ENCODE measurements around the gene ANXA8. TPM values are rescaled to one million over a fixed set of nuclear protein-coding genes. Genes with fewer than 3 reads are reported as not detected.

The ANXA8 gene
- total and polyA plus RNA-seq, 10 of the 15 experiments (the other 5 are each of a cell fraction or from before 2014, with no cell fraction given) = 0.10 to 0.53 (median 0.41) TPM; not detected in 3

DNA sequence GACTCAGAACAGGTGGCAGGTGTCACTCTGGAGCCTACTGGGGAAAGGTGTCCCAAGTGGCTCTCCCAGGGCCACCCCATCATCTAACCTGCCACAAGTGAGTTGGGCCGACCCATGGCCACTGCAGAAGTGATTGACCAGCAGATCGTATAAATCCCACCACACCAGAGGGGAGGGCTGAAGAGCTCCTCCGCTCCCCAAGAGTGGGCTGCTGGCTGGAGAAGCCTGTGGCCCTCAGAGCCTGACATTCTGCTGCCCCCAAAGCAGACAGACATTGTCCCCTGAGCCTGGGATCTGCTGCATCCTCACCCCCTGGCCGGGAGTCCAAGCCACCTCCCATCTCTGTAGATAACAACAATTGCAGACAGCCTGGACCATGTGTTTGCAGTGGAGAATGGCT is 36.7 kb downstream of the ANXA8 start:
- Histone ChIP-seq H3K27me3 (replicated peaks in 1 of 2; ENCODE audit: control insufficient read depth in 2 of 2, insufficient read depth in 2 of 2, low read length in 1 of 2) (peaks cover 0 to 4% of the 10 kb centered on the region in 2 experiments; a peak in 3 of 4 replicates), H3K9ac (ENCODE audit: control insufficient read depth, insufficient read depth, low read length) (no peak overlapping the region), H2AFZ (ENCODE audit: control insufficient read depth, low read depth, low read length) (no peak overlapping the region), H3K4me2 (ENCODE audit: control insufficient read depth, insufficient read depth) (no peak overlapping the region), H3K9me3 (replicated peaks; ENCODE audit: control insufficient read depth, insufficient read depth, low read length) (no peaks in the 10 kb centered on the region; the same call in 2 of the 3 replicates), H3K4me3 (no peak overlapping the region), H3K79me2 (ENCODE audit: control insufficient read depth, insufficient read depth, low read length) (no peaks in the 10 kb centered on the region), H4K20me1 (ENCODE audit: control insufficient read depth, insufficient read depth) (no peaks in the 10 kb centered on the region), H3K27ac (ENCODE audit: control insufficient read depth, insufficient read depth) (no peak overlapping the region), H3K4me1 (ENCODE audit: control insufficient read depth, insufficient read depth, low read length) (no peaks in the 10 kb centered on the region), H3K36me3 (ENCODE audit: control insufficient read depth in 2 of 2, insufficient read depth in 2 of 2, low read length in 1 of 2) (no peaks in the 10 kb centered on the region)
- in situ Hi-C loops (cut with MboI) = no loop called here
- intact Hi-C loops (cut with micrococcal nuclease; ENCODE audit: unreplicated experiment) = no loop called here
- ChIA-PET POLR2A (no interaction called here), CTCF (no interaction called here), RAD21 (ENCODE audit: unreplicated experiment) (no interaction called here), SMC1A (ENCODE audit: uncharacterized antibody, unreplicated experiment) (no interaction called here)
- no peak for TF ChIP-seq WRNIP1 (IDR thresholded peaks at IDR 0.05; ENCODE audit: borderline replicate concordance, low read depth, low read length)
- TF ChIP-seq STAT1 (conservative IDR thresholded peaks at IDR 0.05) = no peak
- WGBS (ENCODE audit: insufficient coverage, insufficient replicate concordance, low lambda C conversion rate, missing lambda C conversion rate) = 23% methylated on average over 4 of the region's 4 CpGs
- ATAC-seq = no peak
- no TSS peak for BruUV-seq (replicated peaks)
- no peak for FAIRE-seq
- DNase-seq (ENCODE audit: low read depth, low spot score) = no peak

DNA sequence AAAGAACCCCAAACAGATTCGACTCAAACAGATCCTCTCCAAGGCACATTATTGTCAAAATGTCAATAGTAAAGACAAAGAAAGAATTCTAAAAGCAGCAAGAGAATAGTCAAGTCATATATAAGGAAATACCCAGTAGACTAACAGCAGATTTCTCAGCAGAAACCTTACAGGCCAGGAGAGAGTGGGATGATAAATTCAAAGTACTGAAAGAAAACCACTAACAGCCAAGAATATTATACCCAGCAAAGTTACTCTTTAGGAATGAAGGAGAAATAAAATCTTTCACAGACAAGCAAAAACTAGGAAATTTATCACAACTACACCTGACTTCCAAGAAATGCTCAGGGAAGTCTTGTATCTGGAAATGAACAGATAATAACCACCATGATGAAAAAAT is 38.2 kb downstream of the ANXA8 start:
- Histone ChIP-seq H4K20me1 (ENCODE audit: control insufficient read depth, insufficient read depth) (no peaks in the 10 kb centered on the region), H3K4me2 (ENCODE audit: control insufficient read depth, insufficient read depth) (no peak overlapping the region), H3K4me1 (ENCODE audit: control insufficient read depth, insufficient read depth, low read length) (no peaks in the 10 kb centered on the region), H3K36me3 (ENCODE audit: control insufficient read depth in 2 of 2, insufficient read depth in 2 of 2, low read length in 1 of 2) (no peaks in the 10 kb centered on the region), H2AFZ (ENCODE audit: control insufficient read depth, low read depth, low read length) (no peak overlapping the region), H3K4me3 (no peak overlapping the region), H3K9me3 (replicated peaks; ENCODE audit: control insufficient read depth, insufficient read depth, low read length) (no peaks in the 10 kb centered on the region; the same call in 2 of the 3 replicates), H3K27ac (ENCODE audit: control insufficient read depth, insufficient read depth) (no peak overlapping the region), H3K9ac (ENCODE audit: control insufficient read depth, insufficient read depth, low read length) (no peak overlapping the region), H3K79me2 (ENCODE audit: control insufficient read depth, insufficient read depth, low read length) (no peaks in the 10 kb centered on the region), H3K27me3 (replicated peaks in 1 of 2; ENCODE audit: control insufficient read depth in 2 of 2, insufficient read depth in 2 of 2, low read length in 1 of 2) (peaks cover 0 to 2% of the 10 kb centered on the region in 2 experiments; a peak in 2 of 4 replicates)
- ChIA-PET SMC1A (ENCODE audit: uncharacterized antibody, unreplicated experiment) (no interaction called here), CTCF (no interaction called here), RAD21 (ENCODE audit: unreplicated experiment) (no interaction called here), POLR2A (no interaction called here)
- FAIRE-seq = no peak
- DNase-seq (ENCODE audit: low read depth, low spot score) = no peak
- in situ Hi-C loops (cut with MboI) = no loop called here
- BruUV-seq (replicated peaks) = no TSS peak
- intact Hi-C loops (cut with micrococcal nuclease; ENCODE audit: unreplicated experiment) = no loop called here
- WGBS (ENCODE audit: insufficient coverage, insufficient replicate concordance, low lambda C conversion rate, missing lambda C conversion rate) = 0% methylated on average over 1 of the region's 1 CpG
- ATAC-seq = no peak
- no peak for TF ChIP-seq SUPT20H (IDR thresholded peaks at IDR 0.05; ENCODE audit: borderline replicate concordance, control insufficient read depth, low read depth, low read length)
- no peak for TF ChIP-seq SMAD5 (IDR thresholded peaks at IDR 0.05; ENCODE audit: low read depth)
- TF ChIP-seq, protein P1, sequence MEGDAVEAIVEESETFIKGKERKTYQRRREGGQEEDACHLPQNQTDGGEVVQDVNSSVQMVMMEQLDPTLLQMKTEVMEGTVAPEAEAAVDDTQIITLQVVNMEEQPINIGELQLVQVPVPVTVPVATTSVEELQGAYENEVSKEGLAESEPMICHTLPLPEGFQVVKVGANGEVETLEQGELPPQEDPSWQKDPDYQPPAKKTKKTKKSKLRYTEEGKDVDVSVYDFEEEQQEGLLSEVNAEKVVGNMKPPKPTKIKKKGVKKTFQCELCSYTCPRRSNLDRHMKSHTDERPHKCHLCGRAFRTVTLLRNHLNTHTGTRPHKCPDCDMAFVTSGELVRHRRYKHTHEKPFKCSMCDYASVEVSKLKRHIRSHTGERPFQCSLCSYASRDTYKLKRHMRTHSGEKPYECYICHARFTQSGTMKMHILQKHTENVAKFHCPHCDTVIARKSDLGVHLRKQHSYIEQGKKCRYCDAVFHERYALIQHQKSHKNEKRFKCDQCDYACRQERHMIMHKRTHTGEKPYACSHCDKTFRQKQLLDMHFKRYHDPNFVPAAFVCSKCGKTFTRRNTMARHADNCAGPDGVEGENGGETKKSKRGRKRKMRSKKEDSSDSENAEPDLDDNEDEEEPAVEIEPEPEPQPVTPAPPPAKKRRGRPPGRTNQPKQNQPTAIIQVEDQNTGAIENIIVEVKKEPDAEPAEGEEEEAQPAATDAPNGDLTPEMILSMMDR (IDR thresholded peaks at IDR 0.05 in 2 of 3, conservative IDR thresholded peaks at IDR 0.05 in 1 of 3; ENCODE audit: control insufficient read depth in 2 of 3, extremely low read depth in 1 of 3, insufficient read depth in 1 of 3, low read depth in 3 of 3, low read length in 3 of 3) = no peak
- no peak for TF ChIP-seq FOXK2 (IDR thresholded peaks at IDR 0.05)
- TF ChIP-seq ZSCAN29 (IDR thresholded peaks at IDR 0.05) = no peak

All from GM12878 (cell line).